ENCODE results near the gene LRRN3.

- no peak for TF ChIP-seq POLR2A (IDR thresholded peaks at IDR 0.05)
- TF ChIP-seq CTCF (IDR thresholded peaks at IDR 0.05): no peak
Observed at GRCh38 chr7:111092406-111093236, 1.7 kb downstream of the LRRN3 start.

Measured in tibial nerve (tissue), 3 donors.